Mucosa of rectum (tissue), 2 donors: ENCODE measurements around the gene FCN2.

Source experiments
- H3K27ac ChIP-seq, 2 donors: one replicate each; pipeline ENCODE4 v1.7.0; 2013; ENCODE audit warnings: inconsistent platforms in 2 of 2, low read depth in 2 of 2, low read length in 2 of 2
- H3K27me3 ChIP-seq, 2 donors: one replicate each; pipeline ENCODE4 v1.7.0; 2013; ENCODE audit warnings: low read length in 2 of 2; ENCODE audit not compliant: control insufficient read depth in 2 of 2, insufficient read depth in 2 of 2
- H3K36me3 ChIP-seq, 2 donors: one replicate each; pipeline ENCODE4 v1.7.0; 2013; ENCODE audit warnings: low read length in 2 of 2; ENCODE audit not compliant: control insufficient read depth in 2 of 2, insufficient read depth in 2 of 2
- H3K4me1 ChIP-seq, 2 donors: one replicate each; pipeline ENCODE4 v1.7.0; 2013; ENCODE audit warnings: low read length in 2 of 2, mild to moderate bottlenecking in 1 of 2; ENCODE audit not compliant: control insufficient read depth in 2 of 2, insufficient read depth in 2 of 2
- H3K4me3 ChIP-seq, 2 donors: one replicate each; pipeline ENCODE4 v1.7.0; 2013; ENCODE audit warnings: low read length in 2 of 2
- H3K9ac ChIP-seq, 2 donors: one replicate each; pipeline ENCODE4 v1.7.0; 2013; ENCODE audit warnings: low read length in 2 of 2, low read depth in 1 of 2, mild to moderate bottlenecking in 1 of 2
- H3K9me3 ChIP-seq, 2 donors: one replicate each; pipeline ENCODE4 v1.7.0; 2013; ENCODE audit warnings: low read length in 2 of 2; ENCODE audit not compliant: control insufficient read depth in 2 of 2
- donor health status: healthy.
- donor health status: Normal muscosa, but diverticular disease.

FCN2 gene

GRCh38 chr9:134889386-134890154 lies 9.0 kb downstream of the FCN2 start:
- Histone ChIP-seq H3K27ac (no peak overlapping the region), H3K27me3 (peaks cover 0 to 2% of the 10 kb centered on the region in 2 donors)

GRCh38 chr9:134890155-134890495 lies 9.5 kb downstream of the FCN2 start:
- Histone ChIP-seq H3K9me3 (no peaks in the 10 kb centered on the region), H3K4me1 (no peaks in the 10 kb centered on the region), H3K36me3 (no peaks in the 10 kb centered on the region), H3K27me3 (peaks cover 0 to 2% of the 10 kb centered on the region in 2 donors), H3K9ac (no peak overlapping the region), H3K27ac (no peak overlapping the region), H3K4me3 (no peak overlapping the region)

More at GRCh38 chr9:134889386-134890154, 9.0 kb downstream of the FCN2 start:
- H3K9ac ChIP-seq, result no peak overlapping the region
- no peaks in the 10 kb centered on the region for H3K4me1 ChIP-seq
- H3K36me3 ChIP-seq, result no peaks in the 10 kb centered on the region
- no peak overlapping the region for H3K4me3 ChIP-seq
- no peaks in the 10 kb centered on the region for H3K9me3 ChIP-seq

GRCh38 chr9:134891053-134891452 lies 10.4 kb downstream of the FCN2 start:
- Histone ChIP-seq H3K4me1 (no peaks in the 10 kb centered on the region), H3K9me3 (no peaks in the 10 kb centered on the region), H3K4me3 (no peak overlapping the region), H3K36me3 (no peaks in the 10 kb centered on the region), H3K27ac (no peak overlapping the region), H3K9ac (no peak overlapping the region), H3K27me3 (peaks cover 0 to 2% of the 10 kb centered on the region in 2 donors)

GRCh38 chr9:134891713-134892112 lies 11.1 kb downstream of the FCN2 start:
- H3K27me3 ChIP-seq, result peaks cover 0 to 2% of the 10 kb centered on the region in 2 donors
- no peak overlapping the region for H3K9ac ChIP-seq
- H3K36me3 ChIP-seq, result no peaks in the 10 kb centered on the region
- no peak overlapping the region for H3K27ac ChIP-seq
- no peaks in the 10 kb centered on the region for H3K4me1 ChIP-seq
- H3K4me3 ChIP-seq, result no peak overlapping the region
- no peaks in the 10 kb centered on the region for H3K9me3 ChIP-seq

GRCh38 chr9:134892221-134892620 lies 11.6 kb downstream of the FCN2 start:
- Histone ChIP-seq H3K9ac (no peak overlapping the region), H3K4me3 (no peak overlapping the region), H3K27me3 (peaks cover 0 to 2% of the 10 kb centered on the region in 2 donors), H3K27ac (no peak overlapping the region), H3K36me3 (no peaks in the 10 kb centered on the region), H3K4me1 (no peaks in the 10 kb centered on the region), H3K9me3 (no peaks in the 10 kb centered on the region)

- Histone ChIP-seq H3K4me3 (no peak overlapping the region), H3K9ac (no peak overlapping the region), H3K9me3 (no peaks in the 10 kb centered on the region), H3K36me3 (no peaks in the 10 kb centered on the region), H3K27me3 (peaks cover 0 to 2% of the 10 kb centered on the region in 2 donors), H3K27ac (no peak overlapping the region), H3K4me1 (no peaks in the 10 kb centered on the region)
Observed at GRCh38 chr9:134892820-134893420, 12.3 kb downstream of the FCN2 start.

GRCh38 chr9:134894136-134894860 lies 13.7 kb downstream of the FCN2 start:
- no peak overlapping the region for H3K4me3 ChIP-seq
- H3K27me3 ChIP-seq, result no peaks in the 10 kb centered on the region
- H3K9ac ChIP-seq, result no peak overlapping the region
- no peaks in the 10 kb centered on the region for H3K4me1 ChIP-seq
- H3K27ac ChIP-seq, result no peak overlapping the region
- H3K36me3 ChIP-seq, result no peaks in the 10 kb centered on the region
- H3K9me3 ChIP-seq, result peaks cover 0 to 2% of the 10 kb centered on the region in 2 donors

GRCh38 chr9:134895097-134895496 lies 14.5 kb downstream of the FCN2 start:
- no peaks in the 10 kb centered on the region for H3K27me3 ChIP-seq
- H3K9ac ChIP-seq, result no peak overlapping the region
- no peak overlapping the region for H3K4me3 ChIP-seq
- no peak overlapping the region for H3K27ac ChIP-seq
- peaks cover 0 to 4% of the 10 kb centered on the region in 2 donors for H3K9me3 ChIP-seq
- H3K4me1 ChIP-seq, result no peaks in the 10 kb centered on the region
- H3K36me3 ChIP-seq, result no peaks in the 10 kb centered on the region

- H3K4me1 ChIP-seq, result no peaks in the 10 kb centered on the region
Observed at GRCh38 chr9:134895567-134895907, 14.9 kb downstream of the FCN2 start.

More at GRCh38 chr9:134895567-134895907, 14.9 kb downstream of the FCN2 start:
- no peaks in the 10 kb centered on the region for H3K36me3 ChIP-seq
- H3K27me3 ChIP-seq, result no peaks in the 10 kb centered on the region
- H3K27ac ChIP-seq, result no peak overlapping the region
- H3K9ac ChIP-seq, result no peak overlapping the region
- peaks cover 0 to 4% of the 10 kb centered on the region in 2 donors for H3K9me3 ChIP-seq
- H3K4me3 ChIP-seq, result no peak overlapping the region
